ENCODE measurements around the gene PYROXD2.

PYROXD2 gene

GRCh38 chr10:98433881-98434732 is 19.1 kb upstream of the PYROXD2 start:
- no peak for DNase-seq

- no peak for DNase-seq
These were observed 18.4 kb upstream of the PYROXD2 start for GRCh38 chr10:98433371-98433770.

GRCh38 chr10:98432330-98432729 is 17.3 kb upstream of the PYROXD2 start:
- no peak for DNase-seq

- DNase-seq = no peak
These were observed 16.0 kb upstream of the PYROXD2 start for GRCh38 chr10:98431016-98431415.

- DNase-seq = no peak
These were observed 15.4 kb upstream of the PYROXD2 start for GRCh38 chr10:98430427-98430826.

GRCh38 chr10:98429320-98430072 is 14.5 kb upstream of the PYROXD2 start:
- DNase-seq = no peak

GRCh38 chr10:98427011-98427515 is 12.1 kb upstream of the PYROXD2 start:
- DNase-seq = no peak

GRCh38 chr10:98425511-98426352 is 10.8 kb upstream of the PYROXD2 start:
- DNase-seq = peak; percentile 52

- DNase-seq = no peak
These were observed 9.6 kb upstream of the PYROXD2 start for GRCh38 chr10:98424295-98425254.

GRCh38 chr10:98423691-98424120 is 8.7 kb upstream of the PYROXD2 start:
- DNase-seq = no peak

GRCh38 chr10:98422182-98422581 is 7.2 kb upstream of the PYROXD2 start:
- no peak for DNase-seq

GRCh38 chr10:98420786-98421185 is 5.8 kb upstream of the PYROXD2 start:
- DNase-seq = no peak

GRCh38 chr10:98419469-98420261 is 4.7 kb upstream of the PYROXD2 start:
- DNase-seq = no peak

- no peak for DNase-seq
These were observed 3.9 kb upstream of the PYROXD2 start for GRCh38 chr10:98418665-98419468.

- no peak for DNase-seq
These were observed 3.1 kb upstream of the PYROXD2 start for GRCh38 chr10:98417973-98418664.

GRCh38 chr10:98417481-98417959 is 2.5 kb upstream of the PYROXD2 start:
- DNase-seq = no peak

GRCh38 chr10:98416606-98417388 is 1.8 kb upstream of the PYROXD2 start:
- no peak for DNase-seq

- DNase-seq = no peak
These were observed 743 bp upstream of the PYROXD2 start for GRCh38 chr10:98415731-98416119.

All from inflammatory macrophage treated with lipopolysaccharide for 4 hours (primary cell).